Mononuclear cell (primary cell): ENCODE measurements around the gene RGS9BP. TPM values are rescaled to one million over a fixed set of nuclear protein-coding genes. Genes with fewer than 3 reads are reported as not detected.
"Not testable (repeated sequence)": the region's sequence is repeated elsewhere in the genome, so short reads cannot be mapped to it uniquely, and the experiment has no call there.

ENCODE experiments used
- H3K27me3 ChIP-seq: 2 replicates; pipeline ENCODE4 v1.6.0; 2011; ENCODE audit warnings: low read length, control low read depth; ENCODE audit not compliant: insufficient read depth
- H3K4me1 ChIP-seq: 2 replicates; pipeline ENCODE4 v1.5.1; 2011; ENCODE audit warnings: mild to moderate bottlenecking, low read length, control low read depth; ENCODE audit not compliant: insufficient read depth
- H3K4me3 ChIP-seq: 2 replicates; pipeline ENCODE4 v1.5.1; 2011; ENCODE audit warnings: mild to moderate bottlenecking, low read length, moderate library complexity
- H3K9me3 ChIP-seq: 2 replicates; pipeline ENCODE4 v1.5.1; 2011; ENCODE audit warnings: low read depth, mild to moderate bottlenecking, control low read depth, low read length
- total RNA-seq: library from RNA; depleted of rRNA; stranded (reverse); fragments of >200 nt; gene quantifications from one replicate; pipeline ENCODE4 v1.2.3, GENCODE V29; 2012

Gene RGS9BP
- total RNA-seq, 1 donor: 0.10 TPM

DNA sequence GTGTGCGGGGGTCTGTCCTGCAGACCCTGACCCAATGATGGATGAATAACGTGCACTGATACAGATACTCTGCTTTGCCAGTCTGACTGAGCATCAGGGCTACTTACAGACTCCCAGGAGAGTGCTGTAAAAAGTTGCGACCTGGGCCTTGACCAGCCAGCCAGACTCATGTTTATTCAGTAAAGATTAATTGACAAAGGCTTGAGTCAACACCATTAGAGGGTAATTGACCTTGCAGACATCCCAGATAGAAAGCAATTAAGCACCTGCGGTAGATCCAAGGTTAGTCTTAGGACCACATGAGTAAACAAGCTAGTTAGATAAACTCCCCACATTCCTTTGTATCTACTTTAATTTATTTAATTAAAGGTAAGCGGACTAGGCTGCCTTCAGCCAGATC is 26.4 kb downstream of the RGS9BP start:
- Histone ChIP-seq H3K4me3 (no peak overlapping the region), H3K4me1 (peaks cover 3% of the 10 kb centered on the region), H3K9me3 (peaks cover 7% of the 10 kb centered on the region), H3K27me3 (no peaks in the 10 kb centered on the region)

DNA sequence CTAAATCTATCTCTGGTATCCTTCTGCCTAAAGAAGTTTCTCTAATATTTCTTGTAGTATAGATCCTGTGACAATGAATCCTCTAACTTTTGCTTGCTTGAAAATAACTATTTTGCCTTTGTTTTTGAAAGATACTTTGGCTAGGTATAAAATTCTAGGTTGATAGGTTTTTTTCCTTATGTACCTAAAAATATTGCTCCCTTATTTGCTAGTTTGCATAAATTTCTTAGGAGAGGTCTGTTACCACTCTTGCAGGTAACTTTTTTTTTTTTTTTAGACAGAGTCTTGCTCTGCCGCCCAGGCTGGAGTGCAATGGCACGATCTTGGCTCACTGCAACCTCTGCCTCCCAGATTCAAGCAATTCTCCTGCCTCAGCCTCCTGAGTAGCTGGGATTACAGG is 28.4 kb downstream of the RGS9BP start:
- H3K9me3 ChIP-seq, H3K27me3 ChIP-seq, H3K4me3 ChIP-seq, H3K4me1 ChIP-seq: not testable (repeated sequence)

DNA sequence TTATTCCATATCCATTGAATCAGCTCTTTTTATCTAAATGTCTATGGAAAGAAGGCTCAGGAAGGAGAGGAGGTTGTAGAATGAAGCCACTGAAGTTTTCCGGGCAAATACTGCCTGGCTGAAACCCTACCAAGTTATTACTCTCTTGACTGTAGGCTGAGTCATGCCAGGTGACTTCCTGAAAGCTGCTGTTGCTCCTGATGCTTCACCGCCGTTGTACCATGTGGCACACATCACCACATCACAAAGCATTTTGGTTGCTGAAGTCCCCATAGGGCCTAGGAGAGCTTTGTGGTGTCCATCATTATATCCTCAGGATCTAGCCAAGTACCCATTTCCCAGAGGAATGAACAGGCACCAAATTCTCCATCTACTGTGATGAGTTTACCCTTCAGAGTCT is 32.8 kb downstream of the RGS9BP start:
- Histone ChIP-seq H3K4me3 (no peak overlapping the region), H3K4me1 (no peaks in the 10 kb centered on the region), H3K27me3 (no peaks in the 10 kb centered on the region), H3K9me3 (peaks cover 7% of the 10 kb centered on the region)

GRCh38 chr19:32709032-32709431 is 33.4 kb downstream of the RGS9BP start:
- no peaks in the 10 kb centered on the region for H3K4me1 ChIP-seq
- H3K4me3 ChIP-seq: no peak overlapping the region
- H3K9me3 ChIP-seq: peaks cover 3% of the 10 kb centered on the region
- H3K27me3 ChIP-seq: no peaks in the 10 kb centered on the region

- Histone ChIP-seq H3K4me3 (no peak overlapping the region), H3K4me1 (no peaks in the 10 kb centered on the region), H3K27me3 (no peaks in the 10 kb centered on the region), H3K9me3 (no peaks in the 10 kb centered on the region)
These were observed 36.1 kb downstream of the RGS9BP start for GRCh38 chr19:32711747-32712146.

DNA sequence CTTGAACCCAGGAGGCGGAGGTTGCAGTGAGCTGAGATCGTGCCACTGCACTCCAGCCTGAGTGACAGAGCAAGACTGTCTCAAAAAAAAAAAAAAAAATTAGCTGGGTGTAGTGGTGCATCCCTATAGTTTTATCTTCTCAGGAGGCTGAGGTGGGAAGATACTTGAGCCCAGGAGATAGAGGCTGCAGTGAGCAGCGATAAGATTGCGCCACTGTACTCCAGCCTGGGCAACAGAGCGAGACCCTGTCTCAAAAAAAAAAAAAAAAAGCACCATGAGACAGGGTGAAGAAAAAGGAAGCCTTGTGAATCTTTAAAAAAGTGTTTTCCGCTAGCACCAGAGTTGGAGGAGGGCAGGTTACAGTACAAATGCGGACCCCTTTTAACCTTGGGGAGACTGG is 40.6 kb downstream of the RGS9BP start:
- H3K4me1 ChIP-seq, H3K4me3 ChIP-seq, H3K9me3 ChIP-seq, H3K27me3 ChIP-seq: not testable (repeated sequence)

GRCh38 chr19:32717496-32717895 is 41.8 kb downstream of the RGS9BP start:
- no peaks in the 10 kb centered on the region for H3K4me1 ChIP-seq
- H3K4me3 ChIP-seq: no peak overlapping the region
- no peaks in the 10 kb centered on the region for H3K27me3 ChIP-seq
- no peaks in the 10 kb centered on the region for H3K9me3 ChIP-seq

GRCh38 chr19:32718286-32718685 is 42.6 kb downstream of the RGS9BP start:
- Histone ChIP-seq H3K27me3 (no peaks in the 10 kb centered on the region), H3K4me1 (no peaks in the 10 kb centered on the region), H3K4me3 (no peak overlapping the region), H3K9me3 (no peaks in the 10 kb centered on the region)

- Histone ChIP-seq H3K4me3 (no peak within 1 kb of the TSS), H3K9me3 (no peaks in the 10 kb centered on the region), H3K27me3 (no peaks in the 10 kb centered on the region), H3K4me1 (no peaks in the 10 kb centered on the region)
These were observed 44.0 kb downstream of the RGS9BP start, which contains the start of gene TDRD12 for GRCh38 chr19:32719611-32720059. TDRD12 (plus strand) TSS chr19:32719767; CDS start chr19:32720073, 306 bp downstream.

GRCh38 chr19:32720216-32720935 is 44.7 kb downstream of the RGS9BP start:
- no peaks in the 10 kb centered on the region for H3K4me1 ChIP-seq
- H3K4me3 ChIP-seq: no peak overlapping the region
- no peaks in the 10 kb centered on the region for H3K9me3 ChIP-seq
- no peaks in the 10 kb centered on the region for H3K27me3 ChIP-seq

DNA sequence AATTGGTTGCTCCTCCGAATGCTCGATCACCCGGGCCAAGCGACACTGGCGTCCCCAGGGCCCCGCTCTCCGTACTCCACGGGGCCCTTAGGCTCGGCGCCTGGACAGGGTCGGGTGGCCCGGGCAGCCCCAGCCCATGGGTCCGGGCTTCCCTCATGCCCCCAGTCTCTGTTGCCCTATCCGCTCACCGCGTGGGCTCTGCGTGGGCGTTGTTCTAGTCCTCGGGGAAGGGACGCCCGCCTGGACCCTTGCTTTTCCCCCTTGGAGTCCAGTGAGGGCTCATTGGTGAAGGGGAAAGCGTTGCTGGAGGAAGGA is 45.2 kb downstream of the RGS9BP start:
- Histone ChIP-seq H3K9me3 (no peaks in the 10 kb centered on the region), H3K27me3 (no peaks in the 10 kb centered on the region), H3K4me3 (no peak overlapping the region), H3K4me1 (no peaks in the 10 kb centered on the region)

Other genes with a start within 250 kb of the RGS9BP start
- 22.9 TPM for gene PDCD5, start 94.7 kb upstream of the RGS9BP start, total RNA-seq
- gene ANKRD27, start 668 bp upstream of the RGS9BP start, total RNA-seq: 22.5 TPM
- 5.7 TPM for gene NUDT19, start 16.0 kb downstream of the RGS9BP start, total RNA-seq
- gene TDRD12, start 43.9 kb downstream of the RGS9BP start, total RNA-seq: 0.42 TPM
- gene SLC7A9, start 193.9 kb downstream of the RGS9BP start, total RNA-seq: not detected